ENCODE measurements around the gene ANAPC7.
"Not testable (repeated sequence)": the region's sequence is repeated elsewhere in the genome, so short reads cannot be mapped to it uniquely, and the experiment has no call there.

ANAPC7 gene

GRCh38 chr12:110345963-110346362 is 57.5 kb downstream of the ANAPC7 start:
- no peak for DNase-seq

GRCh38 chr12:110345176-110345661 is 58.3 kb downstream of the ANAPC7 start:
- DNase-seq: no peak

- DNase-seq: no peak
Measured at GRCh38 chr12:110344657-110345056, 58.9 kb downstream of the ANAPC7 start.

GRCh38 chr12:110343736-110344555 is 59.6 kb downstream of the ANAPC7 start:
- no peak for DNase-seq

- no peak for DNase-seq
Measured at GRCh38 chr12:110343114-110343513, 60.4 kb downstream of the ANAPC7 start.

GRCh38 chr12:110342157-110342556 is 61.4 kb downstream of the ANAPC7 start:
- DNase-seq: no peak

GRCh38 chr12:110340706-110341105 is 62.8 kb downstream of the ANAPC7 start:
- no peak for DNase-seq

- not testable (repeated sequence) for DNase-seq
Measured at GRCh38 chr12:110340261-110340660, 63.2 kb downstream of the ANAPC7 start.

- DNase-seq: no peak
Measured at GRCh38 chr12:110339184-110339952, 64.1 kb downstream of the ANAPC7 start.

- DNase-seq: no peak
Measured at GRCh38 chr12:110338754-110339153, 64.8 kb downstream of the ANAPC7 start.

GRCh38 chr12:110337912-110338710 is 65.4 kb downstream of the ANAPC7 start:
- no peak for DNase-seq

GRCh38 chr12:110335481-110336045 is 67.9 kb downstream of the ANAPC7 start:
- DNase-seq: no peak

GRCh38 chr12:110333201-110333600 is 70.3 kb downstream of the ANAPC7 start:
- no peak for DNase-seq

- no peak for DNase-seq
Measured at GRCh38 chr12:110330544-110330943, 73.0 kb downstream of the ANAPC7 start.

- no peak for DNase-seq
Measured at GRCh38 chr12:110330124-110330523, 73.4 kb downstream of the ANAPC7 start.

GRCh38 chr12:110329710-110330109 is 73.8 kb downstream of the ANAPC7 start:
- no peak for DNase-seq
